Midbrain (tissue), 1 donor: Measurements from ENCODE around the gene SLC33A1.

Experiments
- DNase-seq: peaks from one replicate; lab custom pipeline; 2025; lab: John Stamatoyannopoulos, UW

The SLC33A1 gene

DNA sequence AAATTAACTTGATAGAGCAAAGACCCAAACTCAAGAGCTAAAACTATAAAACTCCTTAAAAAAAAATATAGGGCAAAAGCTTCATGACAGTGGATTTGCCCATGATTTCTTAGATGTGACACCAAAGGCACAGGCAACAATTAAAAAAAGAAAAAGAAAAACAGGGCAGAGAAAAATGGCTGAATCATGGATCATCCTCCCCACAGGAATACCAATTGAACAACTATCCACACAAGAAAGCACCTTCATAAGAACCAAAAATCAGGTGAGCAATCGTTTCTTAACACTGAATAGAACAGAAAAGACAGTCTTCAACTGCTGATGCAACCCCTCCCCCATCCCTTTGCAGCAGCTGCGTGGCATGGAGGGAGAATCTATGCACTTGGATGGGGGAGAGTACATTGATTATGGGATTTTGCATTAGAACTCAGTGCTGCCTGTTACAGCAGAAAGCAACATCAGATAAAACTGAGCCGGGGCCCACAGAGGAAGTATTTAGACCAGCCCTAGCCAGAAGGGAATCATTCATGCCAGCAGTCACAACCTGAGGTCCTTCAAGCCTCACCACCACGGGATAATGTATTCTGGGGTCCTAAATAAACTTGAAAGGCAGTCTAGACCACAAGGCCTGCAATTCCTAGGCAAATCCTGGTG is 63.8 kb downstream of the SLC33A1 start:
- no peak for DNase-seq

- no peak for DNase-seq
These were observed 68.4 kb downstream of the SLC33A1 start for GRCh38 chr3:155785662-155786295.

DNA sequence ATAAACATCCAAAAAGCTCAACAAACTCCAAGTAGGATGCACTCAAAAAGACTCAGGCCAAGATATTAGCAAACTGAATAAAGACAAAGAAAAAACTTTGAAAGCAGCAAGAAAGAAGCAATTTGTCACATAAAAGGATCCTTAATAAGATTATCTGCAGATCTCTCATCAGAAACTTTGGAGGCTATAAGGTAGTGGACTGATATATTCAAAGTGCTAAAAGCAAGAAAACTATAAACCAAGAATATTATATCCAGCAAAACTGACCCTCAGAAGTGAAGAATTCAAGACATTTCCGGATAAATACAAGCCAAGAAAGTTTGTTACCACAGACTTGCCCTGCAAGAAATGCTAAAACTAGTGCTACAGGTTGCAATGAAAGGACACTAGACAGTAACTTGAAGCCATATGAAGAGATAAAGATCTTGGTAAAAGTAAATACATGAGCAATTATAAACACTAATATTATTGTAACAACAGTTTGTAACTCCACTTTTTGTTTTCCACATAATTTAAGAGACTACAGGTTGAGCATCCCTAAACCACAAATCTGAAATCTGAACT is 71.8 kb downstream of the SLC33A1 start:
- DNase-seq = no peak

DNA sequence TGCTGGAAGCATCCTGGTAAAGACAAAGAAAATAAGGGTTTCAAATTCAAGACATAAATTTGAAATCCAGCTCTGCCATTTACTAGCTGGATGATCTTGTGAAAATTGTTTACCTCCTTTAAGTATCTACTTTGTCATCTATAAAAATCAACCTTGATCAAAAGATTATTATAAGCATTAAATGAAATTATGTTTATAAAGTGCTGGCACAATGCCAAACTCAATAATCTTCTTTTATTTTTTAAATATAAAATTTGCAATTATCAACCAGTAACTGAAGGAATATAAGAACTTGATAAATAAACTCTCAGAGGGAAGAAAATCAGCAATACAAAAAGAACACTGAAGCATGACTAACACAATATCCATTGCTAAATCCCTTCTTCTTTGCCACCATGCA is 73.9 kb downstream of the SLC33A1 start:
- DNase-seq = no peak

DNA sequence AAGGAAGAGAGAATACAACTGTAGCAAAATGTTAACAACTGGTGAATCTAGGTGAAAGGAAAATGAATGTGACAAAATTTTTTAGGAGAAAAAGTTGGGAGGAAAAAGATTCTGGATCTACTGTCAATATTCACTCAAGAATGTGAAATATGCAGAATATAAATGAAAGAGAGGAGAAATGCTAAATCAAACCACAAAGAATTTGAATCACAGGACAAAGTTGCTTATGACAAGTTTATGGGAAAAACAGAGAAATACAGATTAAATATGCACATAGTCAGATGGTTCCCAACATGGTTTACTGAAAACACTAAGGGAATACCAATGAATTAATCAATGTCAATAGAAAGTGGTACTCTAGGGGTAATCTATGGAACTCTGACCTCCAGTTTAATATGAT is 75.8 kb downstream of the SLC33A1 start:
- DNase-seq = no peak

GRCh38 chr3:155772801-155773200 is 81.4 kb downstream of the SLC33A1 start:
- no peak for DNase-seq

DNA sequence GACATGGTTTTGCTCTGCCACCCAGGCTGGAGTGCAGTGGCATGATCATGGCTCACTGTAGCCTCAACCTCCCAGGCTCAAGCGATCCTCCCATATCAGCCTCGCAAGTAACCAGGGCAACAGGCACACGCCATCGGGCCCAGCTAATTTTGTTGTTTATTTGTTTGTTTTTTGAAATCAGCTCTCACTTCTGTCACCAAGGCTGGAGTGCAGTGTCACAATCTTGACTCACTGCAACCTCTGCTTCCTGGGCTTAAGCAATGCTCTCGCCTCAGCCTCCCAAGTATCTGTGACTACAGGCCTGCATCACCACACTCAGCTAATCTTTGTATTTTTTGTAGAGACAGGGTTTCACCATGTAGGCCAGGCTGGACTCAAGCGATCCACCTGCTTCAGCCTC is 83.1 kb downstream of the SLC33A1 start:
- no peak for DNase-seq
